Stimulated activated CD4-positive, alpha-beta T cell treated with anti-CD3 and anti-CD28 coated beads, Interleukin-2, amount 100 ng/mL, for 4 hours (primary cell): ENCODE results near the gene SPARCL1.
A peak's percentile ranks its signal among the peaks of the same experiment; 100 is the strongest.
"Not testable (repeated sequence)": the region's sequence is repeated elsewhere in the genome, so short reads cannot be mapped to it uniquely, and the experiment has no call there.

Source experiments
- DNase-seq: peaks from one replicate; pipeline ENCODE4 v3.0.0-alpha.2; 2020; ENCODE audit warnings: low read depth

SPARCL1 gene, protein sequence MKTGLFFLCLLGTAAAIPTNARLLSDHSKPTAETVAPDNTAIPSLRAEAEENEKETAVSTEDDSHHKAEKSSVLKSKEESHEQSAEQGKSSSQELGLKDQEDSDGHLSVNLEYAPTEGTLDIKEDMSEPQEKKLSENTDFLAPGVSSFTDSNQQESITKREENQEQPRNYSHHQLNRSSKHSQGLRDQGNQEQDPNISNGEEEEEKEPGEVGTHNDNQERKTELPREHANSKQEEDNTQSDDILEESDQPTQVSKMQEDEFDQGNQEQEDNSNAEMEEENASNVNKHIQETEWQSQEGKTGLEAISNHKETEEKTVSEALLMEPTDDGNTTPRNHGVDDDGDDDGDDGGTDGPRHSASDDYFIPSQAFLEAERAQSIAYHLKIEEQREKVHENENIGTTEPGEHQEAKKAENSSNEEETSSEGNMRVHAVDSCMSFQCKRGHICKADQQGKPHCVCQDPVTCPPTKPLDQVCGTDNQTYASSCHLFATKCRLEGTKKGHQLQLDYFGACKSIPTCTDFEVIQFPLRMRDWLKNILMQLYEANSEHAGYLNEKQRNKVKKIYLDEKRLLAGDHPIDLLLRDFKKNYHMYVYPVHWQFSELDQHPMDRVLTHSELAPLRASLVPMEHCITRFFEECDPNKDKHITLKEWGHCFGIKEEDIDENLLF

DNA sequence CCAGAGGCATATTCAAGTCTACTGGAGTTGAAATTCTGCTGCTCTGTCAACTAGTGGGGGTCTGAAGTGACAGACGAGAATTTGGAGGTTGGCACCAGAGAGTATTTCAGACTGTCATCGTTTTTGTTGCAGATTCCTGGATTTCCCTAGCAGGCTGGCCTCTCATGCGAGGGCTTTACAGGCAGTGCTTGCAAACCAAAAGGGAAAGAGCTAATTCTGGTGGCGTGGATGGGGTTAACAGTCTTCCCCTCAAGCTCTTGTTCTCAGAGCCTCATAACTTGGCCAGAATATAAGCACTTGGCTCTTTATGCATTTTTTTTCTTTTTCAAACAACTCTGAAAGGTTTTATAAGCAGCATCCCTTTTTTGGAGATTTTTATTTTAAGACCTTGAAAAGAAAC is at the start of gene SPARCL1:
TSS of gene SPARCL1 (minus strand) at position 190 of the 400 bp plus-strand sequence. CDS start 29,802 bp downstream, outside the sequence.
- no peak for DNase-seq

DNA sequence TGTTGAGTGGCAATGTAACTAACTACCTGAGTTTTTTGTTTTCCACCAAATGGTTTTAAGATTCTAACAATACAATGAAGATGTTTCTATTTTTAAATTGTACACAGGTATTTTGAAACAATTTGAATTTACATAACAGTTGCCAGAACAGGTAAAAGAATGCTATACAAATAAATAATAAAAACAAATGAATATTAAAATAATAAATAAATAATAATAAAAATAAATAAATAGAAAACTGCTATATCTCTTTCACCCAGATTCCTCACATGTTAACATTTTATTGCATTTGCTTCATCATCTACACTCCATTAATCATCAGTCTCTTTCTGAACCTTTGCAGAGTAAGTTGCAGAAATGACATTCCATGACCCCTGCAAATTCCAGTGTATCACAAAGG is 46.8 kb upstream of the SPARCL1 start:
- DNase-seq, result no peak

DNA sequence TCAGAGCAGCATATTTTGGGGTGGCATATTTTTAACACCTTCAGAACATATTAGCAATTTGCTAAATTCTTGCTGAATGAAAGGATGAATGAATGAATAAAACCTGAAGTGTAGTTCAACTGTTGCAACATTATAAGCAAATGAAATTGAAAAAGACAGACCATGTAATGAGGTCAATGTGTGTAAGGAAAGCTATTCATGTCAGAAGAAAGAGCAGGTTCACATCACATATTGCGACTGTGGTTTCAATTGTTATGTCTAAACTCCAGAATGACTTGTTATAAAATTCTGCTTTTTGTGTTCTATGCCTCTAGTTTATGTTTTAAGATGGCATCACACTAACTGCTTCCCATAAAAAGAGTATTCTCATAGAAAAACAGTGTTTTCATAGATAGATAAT is 46.2 kb upstream of the SPARCL1 start:
- DNase-seq, result no peak

DNA sequence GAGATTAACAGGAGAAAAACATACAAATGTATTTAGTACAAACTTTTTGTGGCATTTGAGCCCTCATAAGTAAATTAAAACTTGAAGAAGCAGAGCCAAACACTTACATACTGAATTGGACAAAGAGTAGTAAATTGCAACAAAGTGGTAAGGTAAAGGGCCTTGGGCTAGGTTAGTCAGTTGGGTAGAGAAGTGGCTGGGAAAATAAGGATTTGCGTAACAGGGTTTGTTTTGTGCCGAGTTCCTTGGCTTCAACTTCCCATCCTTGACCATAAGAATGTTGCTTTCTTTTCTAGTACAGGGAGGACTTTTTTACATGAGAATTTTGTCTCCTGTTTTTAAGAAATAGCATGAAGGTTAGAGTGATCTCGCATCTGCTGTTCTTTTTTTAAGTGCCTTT is 45.8 kb upstream of the SPARCL1 start:
- no peak for DNase-seq

DNA sequence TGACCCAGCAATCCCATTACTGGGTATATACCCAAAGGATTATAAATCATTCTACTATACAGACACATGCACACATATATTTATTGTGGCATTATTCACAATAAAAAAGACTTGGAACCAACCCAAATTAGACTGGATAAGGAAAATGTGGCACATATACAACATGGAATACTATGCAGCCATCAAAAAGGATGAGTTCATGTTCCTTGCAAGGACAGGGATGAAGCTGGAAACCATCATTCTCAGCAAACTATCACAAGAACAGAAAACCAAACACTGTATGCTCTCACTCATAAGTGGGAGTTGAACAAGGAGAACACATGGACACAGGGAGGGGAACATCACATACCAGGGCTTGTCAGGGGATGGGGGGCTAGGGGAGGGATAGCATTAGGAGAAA is 45.2 kb upstream of the SPARCL1 start:
- not testable (repeated sequence) for DNase-seq

DNA sequence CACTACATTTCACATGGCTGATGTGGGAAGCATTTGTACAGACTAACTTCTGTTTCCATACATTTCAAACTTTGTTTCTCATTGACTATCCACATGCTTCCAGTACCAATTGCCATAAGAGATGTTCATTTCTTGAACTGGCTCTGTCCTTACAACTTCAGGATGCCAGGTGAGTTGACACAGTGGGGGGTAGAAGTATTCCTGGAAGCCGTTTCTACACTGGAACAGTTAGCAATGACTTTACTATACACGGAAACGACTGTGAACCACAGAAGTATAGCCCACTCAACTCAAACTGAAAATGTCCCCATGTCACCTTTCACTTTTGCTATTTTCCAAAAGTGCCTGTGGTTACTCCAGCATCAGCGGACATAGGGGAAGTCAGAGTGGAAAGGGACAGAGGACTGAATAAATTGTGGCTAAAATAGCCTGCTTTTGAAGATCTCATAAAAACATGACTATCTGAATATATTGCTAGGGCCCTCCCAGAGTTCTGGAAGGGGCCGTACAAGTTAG is 41.2 kb upstream of the SPARCL1 start:
- no peak for DNase-seq

DNA sequence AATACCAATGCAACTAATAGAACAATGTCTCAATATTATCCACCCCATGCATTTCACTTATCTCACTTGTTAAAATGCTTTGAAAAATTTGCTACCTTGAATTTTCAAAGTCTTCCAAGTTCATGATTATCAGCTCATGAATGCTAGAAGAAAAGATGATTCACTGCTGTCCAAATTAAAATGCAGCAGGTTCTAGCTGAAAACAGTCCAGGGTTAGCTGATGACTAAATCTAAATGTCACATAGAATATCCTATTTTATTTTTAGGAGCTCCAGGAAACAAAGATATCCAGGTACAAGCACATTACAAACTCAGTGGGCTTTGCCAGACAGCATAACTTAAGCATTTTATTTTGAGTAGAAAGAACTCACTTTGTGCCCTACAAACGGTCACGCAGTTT is 38.0 kb upstream of the SPARCL1 start:
- no peak for DNase-seq

DNA sequence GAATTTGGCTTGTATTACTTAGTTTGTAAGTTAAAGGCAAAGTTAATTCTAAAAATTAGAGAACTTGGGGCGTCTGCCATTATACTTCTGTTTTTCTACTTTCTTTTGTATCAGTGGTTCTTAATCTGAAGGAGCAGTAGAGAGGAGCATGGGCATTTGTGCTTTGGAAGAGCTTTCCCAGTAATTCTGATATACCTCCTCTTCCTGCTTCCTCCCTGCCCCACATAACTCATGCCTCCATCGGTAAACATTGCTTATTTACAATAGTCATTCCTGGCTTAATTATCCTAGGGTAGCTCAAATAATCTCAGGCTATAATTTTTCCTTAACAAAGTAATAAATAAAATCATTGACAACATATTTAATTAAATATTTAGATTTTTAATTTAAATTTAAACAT is 37.1 kb upstream of the SPARCL1 start:
- no peak for DNase-seq

DNA sequence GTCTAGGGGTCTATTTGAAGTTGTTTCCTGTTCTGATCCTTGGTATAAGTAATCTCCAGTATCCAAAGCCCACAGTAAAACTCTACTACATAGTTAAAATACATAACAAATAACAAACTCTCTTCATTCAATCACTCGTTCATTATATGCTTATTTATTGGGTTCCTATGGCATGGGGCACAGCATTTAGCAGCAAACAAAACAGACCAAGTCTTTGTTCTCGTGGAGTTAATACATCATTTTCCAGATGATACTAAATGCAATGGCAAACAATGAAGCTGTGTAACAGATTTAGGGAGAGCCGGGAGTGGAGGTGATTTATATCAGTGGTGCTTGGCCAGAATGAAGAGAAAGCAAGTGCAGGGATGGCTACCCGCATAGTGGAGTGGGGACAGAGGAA is 36.6 kb upstream of the SPARCL1 start:
- DNase-seq, result no peak

DNA sequence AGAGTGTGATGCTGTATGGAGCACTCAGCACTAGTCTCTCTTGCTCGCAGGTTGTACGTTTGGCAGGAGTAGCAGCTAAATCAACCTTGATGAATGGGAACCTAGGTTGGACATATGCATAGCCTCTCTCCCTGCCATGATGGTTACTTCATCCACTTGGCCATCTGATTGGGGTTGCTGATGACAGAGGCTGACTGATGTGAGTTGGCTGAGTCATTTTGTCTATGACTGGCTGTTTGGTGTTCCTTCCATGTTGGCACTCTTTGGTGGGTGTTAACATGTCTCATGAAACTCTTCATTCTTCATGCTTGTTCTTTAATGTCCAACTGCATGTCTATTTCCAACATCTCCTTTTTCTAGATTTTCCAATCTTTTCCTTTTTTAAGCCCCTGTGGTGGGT is 31.6 kb upstream of the SPARCL1 start:
- DNase-seq, result no peak

DNA sequence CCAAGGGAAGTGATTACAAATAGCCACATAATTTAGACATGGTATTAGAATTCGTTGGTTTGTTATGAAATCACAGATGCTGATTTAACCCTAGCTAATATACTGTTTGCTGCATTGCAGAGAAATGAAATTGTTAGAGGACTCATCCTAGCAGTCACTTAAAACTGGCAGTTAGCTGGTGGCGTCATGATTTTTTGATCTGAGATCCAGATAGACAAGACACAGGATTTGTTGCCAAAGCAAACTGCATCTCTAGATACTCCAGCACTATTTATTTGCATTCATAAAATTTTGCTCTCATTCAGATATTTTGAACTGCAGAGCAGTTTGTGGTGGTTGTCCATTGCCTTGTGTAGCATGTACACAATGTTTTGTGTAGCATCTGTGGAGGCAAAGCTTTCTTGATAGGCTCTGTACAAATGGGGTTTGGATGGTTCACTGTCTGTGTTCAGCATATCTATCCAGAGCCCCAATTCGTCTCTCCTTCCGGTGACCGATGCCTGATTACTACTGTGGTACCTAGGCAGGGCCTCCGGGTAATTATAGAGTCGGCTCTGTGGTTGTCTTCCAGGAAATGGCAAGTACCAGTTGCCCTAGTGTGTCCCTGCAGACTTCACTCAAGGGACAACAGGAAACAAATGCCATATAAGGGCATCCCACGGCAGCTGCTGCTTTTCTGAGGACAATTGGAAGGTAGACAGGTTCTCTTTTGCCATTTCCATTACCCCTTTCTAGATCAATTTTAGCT is 30.1 kb upstream of the SPARCL1 start:
- peak; percentile 2 for DNase-seq

DNA sequence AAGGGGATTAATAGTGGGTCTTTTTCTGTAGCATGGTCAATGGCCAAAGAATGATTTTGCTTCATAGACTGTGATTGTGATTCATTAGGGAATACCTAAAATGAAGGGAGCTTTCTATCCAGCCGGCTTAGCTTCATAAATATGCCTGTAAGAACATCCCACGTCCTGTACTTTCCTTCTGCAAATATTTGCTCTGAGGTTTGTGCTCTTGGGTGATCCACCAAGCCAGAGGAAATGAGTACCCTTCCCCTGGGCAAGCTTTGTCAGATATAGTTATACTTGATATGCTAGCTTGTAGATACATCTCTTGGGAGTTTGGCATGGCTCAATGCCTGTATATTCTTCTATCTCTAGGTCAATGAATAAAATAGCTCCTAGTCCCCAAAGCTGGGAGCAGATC is 28.2 kb upstream of the SPARCL1 start:
- no peak for DNase-seq

DNA sequence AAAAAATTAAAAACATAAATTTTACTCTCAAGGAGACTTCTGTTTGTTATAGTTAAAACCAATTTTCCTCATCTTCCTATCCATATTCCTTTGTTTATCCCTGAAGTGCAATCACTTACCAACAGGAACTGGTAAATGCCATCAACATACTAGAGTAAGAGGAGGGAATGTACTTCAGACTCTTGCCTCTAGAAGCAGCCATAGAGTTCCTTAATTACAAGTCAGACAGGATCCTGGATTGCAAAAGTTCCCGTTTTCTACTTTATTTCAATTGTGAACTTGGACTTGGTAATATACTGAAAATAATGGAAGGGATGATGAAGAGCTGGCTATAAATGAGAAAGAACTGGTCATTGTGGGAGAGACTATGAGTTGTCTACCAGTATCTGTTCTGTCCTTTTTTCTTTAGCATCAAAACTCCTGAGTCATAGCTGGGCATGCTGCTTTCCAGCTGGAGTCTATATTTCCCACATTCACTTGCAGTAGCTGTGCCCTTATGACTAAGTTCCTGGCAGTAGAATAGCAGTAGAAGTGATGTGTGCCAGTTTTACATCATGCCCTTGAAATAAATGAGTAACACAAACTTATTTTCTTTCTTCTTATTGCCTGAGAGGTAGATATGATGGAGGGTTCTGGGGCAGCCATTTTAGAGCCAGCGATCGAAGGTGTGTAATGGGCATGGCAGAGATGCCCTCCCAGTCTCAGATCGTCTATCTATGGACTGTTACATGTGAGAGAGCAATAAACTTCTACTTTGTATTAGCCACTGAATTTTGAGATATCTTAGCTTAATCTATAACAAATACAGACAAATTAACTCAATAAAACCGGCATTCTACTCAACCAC is 26.8 kb upstream of the SPARCL1 start:
- no peak for DNase-seq

DNA sequence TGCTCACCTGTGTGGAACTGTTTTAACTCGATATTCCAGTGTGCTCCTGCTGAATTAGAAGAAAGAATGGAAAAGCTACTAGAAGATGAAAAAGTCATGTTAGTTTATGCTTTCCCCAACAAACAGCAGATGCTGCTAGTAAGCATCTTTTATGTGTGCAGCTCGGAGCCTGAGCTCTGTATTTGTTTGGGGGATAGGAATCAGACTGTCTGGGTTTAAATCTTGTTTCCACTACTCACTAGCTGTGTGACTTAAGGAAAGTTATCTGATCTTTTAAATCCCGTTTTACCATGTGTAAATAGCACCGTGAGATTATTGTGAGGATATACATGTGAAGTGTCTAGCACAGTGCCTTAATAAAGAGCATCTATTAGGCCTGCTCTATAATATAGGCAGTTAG is 24.0 kb upstream of the SPARCL1 start:
- DNase-seq, result no peak

DNA sequence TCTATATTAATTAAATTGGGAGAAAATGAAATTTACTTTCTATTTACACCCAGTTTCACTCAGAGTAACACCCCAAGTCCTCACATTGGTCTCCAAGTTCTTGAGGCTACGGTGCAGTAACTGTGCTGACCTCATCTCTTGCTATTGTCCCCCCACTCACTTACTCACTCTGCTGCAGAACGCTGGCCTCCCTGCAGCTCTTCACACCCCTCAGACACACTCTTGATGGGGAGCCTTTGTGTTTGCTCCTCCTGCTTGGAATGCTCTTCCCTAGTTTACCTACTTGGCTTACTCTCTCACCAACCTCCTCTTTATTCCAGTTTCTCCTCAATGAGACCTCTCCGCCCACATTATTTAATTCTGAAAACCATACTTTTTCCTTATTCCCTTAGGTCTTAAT is 22.2 kb upstream of the SPARCL1 start:
- no peak for DNase-seq

DNA sequence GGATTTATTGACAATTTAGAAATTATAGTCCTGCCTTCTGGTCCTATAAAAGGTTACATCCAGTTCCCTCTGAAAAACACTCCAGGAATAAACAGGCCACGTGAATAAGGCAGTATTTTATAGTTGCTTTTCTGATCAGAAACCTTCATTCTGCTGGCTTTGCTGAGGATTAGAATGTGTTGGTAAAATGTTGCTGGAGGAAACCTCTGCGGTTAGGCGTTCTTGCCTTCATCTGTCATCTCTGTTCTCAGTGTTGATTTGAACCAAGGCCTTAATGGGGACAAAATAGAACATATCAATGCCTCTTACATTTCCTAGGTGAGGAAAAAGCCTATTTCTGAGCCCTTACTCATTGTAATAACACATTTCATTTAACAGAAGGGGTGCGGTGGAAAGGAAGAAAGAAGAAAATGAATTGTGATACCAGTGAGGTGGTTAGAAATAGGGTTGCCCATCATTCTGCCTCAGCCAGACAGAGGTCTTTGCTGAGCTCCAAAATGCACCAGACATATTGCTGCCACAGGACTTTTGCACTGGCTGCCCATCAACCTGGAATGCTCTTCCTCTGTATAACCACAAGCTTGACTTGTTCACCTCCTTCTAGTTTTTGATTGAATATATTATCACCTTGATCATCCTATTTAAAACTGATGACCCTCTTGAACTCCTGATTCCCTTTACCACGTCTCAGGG is 18.0 kb upstream of the SPARCL1 start:
- DNase-seq, result no peak

DNA sequence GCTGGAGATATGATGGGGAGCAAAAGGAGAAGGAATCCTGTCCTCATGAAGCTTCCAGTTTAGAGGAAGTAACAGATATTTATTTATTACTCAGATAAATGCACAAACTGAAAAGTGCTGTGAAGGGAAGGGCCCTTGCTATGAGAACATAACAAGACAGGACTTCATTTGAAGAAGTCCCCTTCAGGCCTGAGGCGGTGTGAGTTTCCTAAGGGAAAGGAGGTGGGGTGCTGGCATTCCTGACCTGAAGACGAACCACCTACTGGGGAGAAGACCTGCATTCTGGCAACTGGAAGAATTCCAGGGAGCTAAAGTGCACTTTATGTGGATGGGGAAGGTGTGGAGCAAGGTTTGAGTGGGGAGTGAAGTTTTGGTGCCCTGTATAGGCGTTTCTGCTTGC is 15.9 kb upstream of the SPARCL1 start:
- DNase-seq, result no peak

DNA sequence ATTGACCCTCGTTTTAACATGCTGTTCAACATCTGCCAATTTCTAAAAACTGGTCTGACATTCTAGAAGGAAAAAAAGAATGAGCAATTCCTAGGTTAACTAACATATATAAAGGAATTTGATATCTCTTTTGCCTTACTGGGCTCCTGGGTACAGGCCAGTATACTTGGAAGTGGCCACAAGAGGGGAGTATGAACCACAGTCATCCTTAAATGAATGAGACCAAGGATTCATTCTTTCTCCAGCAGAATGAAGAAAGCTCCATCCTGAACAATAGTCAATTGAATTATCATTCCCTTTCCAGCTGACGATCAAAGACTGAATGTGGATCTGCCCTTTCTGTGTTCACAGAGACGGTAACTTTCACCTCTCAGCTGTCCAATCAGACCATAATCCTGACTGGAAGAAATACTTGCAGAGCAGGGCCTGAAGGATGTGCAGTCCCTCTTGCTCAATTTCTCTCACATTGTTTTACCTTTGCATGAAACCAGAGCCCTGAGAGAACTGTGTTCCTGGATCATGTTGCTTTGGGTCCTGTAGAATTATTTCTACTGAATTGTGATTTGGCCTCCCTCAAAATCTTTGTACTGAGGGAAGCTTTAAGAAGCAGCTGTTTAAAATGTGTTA is 14.8 kb upstream of the SPARCL1 start:
- DNase-seq, result no peak

DNA sequence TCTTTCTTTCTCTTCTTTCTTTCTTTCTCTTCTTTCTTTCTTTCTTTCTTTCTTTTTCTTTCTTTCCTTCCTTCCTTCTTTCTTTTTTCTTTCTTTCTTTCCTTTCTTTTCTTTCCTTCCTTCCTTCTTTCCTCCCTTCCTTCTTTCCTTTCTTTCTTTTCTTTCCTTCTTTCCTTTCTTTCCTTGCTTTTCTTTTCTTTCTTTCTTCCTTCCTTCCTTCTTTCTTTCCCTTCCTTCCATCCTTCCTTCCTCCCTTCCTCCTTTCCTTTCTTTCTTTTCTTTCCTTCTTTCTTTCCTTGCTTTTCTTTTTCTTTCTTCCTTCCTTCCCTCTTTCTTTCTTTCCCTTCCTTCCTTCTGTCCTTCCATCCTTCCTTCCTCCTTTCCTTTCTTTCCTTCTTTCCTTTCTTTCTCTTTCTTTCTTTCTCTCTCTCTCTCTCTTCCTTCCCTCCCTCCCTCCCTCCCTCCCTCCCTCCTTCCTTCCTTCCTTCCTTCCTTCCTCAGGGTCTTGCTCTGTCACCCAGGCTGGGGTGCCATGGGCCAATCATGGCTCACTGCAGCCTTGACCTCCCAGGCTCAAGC is 13.6 kb upstream of the SPARCL1 start:
- DNase-seq, result no peak

DNA sequence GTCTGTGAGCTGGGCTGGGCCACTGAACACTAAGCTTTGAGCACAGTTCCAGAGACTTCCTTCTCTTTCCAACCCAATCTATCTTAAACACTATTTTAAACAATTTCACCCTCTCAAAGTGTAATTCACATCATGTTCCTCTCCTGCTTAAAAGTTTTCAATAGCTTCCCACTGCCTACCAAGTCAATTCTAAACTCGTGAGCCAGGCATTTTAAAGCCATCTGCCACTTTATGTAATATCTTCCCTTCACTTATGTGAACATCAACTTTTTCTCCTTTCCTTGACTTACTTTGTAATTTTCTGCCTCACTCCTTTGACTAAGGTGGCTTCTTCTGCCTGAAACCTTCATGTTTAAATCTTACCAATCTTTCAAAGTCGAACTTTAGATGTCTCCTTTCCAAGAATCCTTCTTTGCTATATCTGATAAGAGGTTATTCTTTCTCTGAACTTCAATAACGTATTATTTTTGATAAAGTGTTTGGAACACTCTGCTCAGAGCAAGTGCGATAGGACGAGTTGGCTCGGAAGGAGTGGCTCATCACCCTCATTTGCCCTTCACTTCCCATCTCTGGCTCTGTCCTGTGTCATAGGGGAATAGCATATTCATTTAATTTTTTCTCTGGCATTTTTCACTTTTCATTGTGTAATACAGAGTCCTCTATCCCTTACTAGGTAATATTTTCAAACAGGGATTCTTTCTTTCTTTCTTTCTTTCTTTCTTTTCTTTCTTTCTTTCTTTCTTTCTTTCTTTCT is 13.0 kb upstream of the SPARCL1 start:
- no peak for DNase-seq
